HepG2 (cell line): Measurements from ENCODE around the gene GRB7. TPM values are rescaled to one million over a fixed set of nuclear protein-coding genes. Genes with fewer than 3 reads are reported as not detected.

ENCODE experiments used
- CREM ChIP-seq, 2 experiments: sonication (generic) in 1 of 2; formaldehyde crosslinking in 1 of 2; IDR thresholded peaks; 2 replicates each; pipeline versions ENCODE4 v1.4.0 to v1.6.1; 2016 to 2020; ENCODE audit warnings: antibody characterized with exemption in 1 of 2, mild to moderate bottlenecking in 1 of 2, missing genetic modification reagents in 1 of 2
- CSRNP2 ChIP-seq: sonication (generic); formaldehyde crosslinking; conservative IDR thresholded peaks from 2 replicates; pipeline ENCODE4 v1.8.0; 2022; ENCODE audit warnings: low read depth, missing genetic modification reagents
- DBP ChIP-seq: sonication (generic); formaldehyde crosslinking; IDR thresholded peaks from 2 replicates; pipeline ENCODE4 v1.4.0; 2020; ENCODE audit warnings: missing genetic modification reagents; ENCODE audit errors: not compliant biosample characterization
- ESRRA ChIP-seq: sonication (generic); formaldehyde crosslinking; IDR thresholded peaks from 2 replicates; pipeline ENCODE4 v1.5.1; 2020; ENCODE audit warnings: mild to moderate bottlenecking, low read depth, missing genetic modification reagents
- FOXK2 ChIP-seq: fragments of 450-650 bp; IDR thresholded peaks from 2 replicates; pipeline ENCODE4 v1.6.1; 2016
- KDM1A ChIP-seq: IDR thresholded peaks from 2 replicates; pipeline ENCODE4 v1.6.1; 2016; ENCODE audit warnings: missing compliant biosample characterization
- KDM5A ChIP-seq: fragments of 200-600 bp; sonication (generic); IDR thresholded peaks from 2 replicates; pipeline ENCODE4 v1.7.0; 2018; ENCODE audit warnings: antibody characterized with exemption, mild to moderate bottlenecking, low read length, borderline replicate concordance
- MAFG ChIP-seq: sonication (generic); formaldehyde crosslinking; IDR thresholded peaks from 2 replicates; pipeline ENCODE4 v1.5.1; 2020; ENCODE audit warnings: mild to moderate bottlenecking, missing genetic modification reagents
- NFAT5 ChIP-seq: sonication (generic); formaldehyde crosslinking; IDR thresholded peaks from 2 replicates; pipeline ENCODE4 v1.4.0; 2020; ENCODE audit warnings: missing genetic modification reagents
- NR2F6 ChIP-seq, 2 experiments: IDR thresholded peaks; 2 replicates each; pipeline ENCODE4 v1.6.1; 2016; ENCODE audit warnings: antibody characterized with exemption in 1 of 2, mild to moderate bottlenecking in 1 of 2
- PAX8 ChIP-seq: sonication (generic); formaldehyde crosslinking; IDR thresholded peaks from 2 replicates; pipeline ENCODE4 v1.8.0; 2022; ENCODE audit warnings: mild to moderate bottlenecking, missing genetic modification reagents, borderline replicate concordance
- PHF5A ChIP-seq: IDR thresholded peaks from one replicate; pipeline ENCODE4 v1.6.1; 2018; ENCODE audit warnings: low read depth, missing genetic modification reagents; ENCODE audit not compliant: unreplicated experiment
- SAFB2 ChIP-seq: sonication (generic); formaldehyde crosslinking; IDR thresholded peaks from 2 replicates; pipeline ENCODE4 v1.5.1; 2020; ENCODE audit warnings: missing genetic modification reagents, low read depth, mild to moderate bottlenecking, borderline replicate concordance
- SIX1 ChIP-seq: sonication (generic); formaldehyde crosslinking; IDR thresholded peaks from 2 replicates; pipeline ENCODE4 v1.4.0; 2020; ENCODE audit warnings: missing genetic modification reagents, borderline replicate concordance
- SMARCE1 ChIP-seq: fragments of 450-650 bp; IDR thresholded peaks from 2 replicates; pipeline ENCODE4 v1.6.1; 2017; ENCODE audit warnings: borderline replicate concordance
- WIZ ChIP-seq: sonication (generic); formaldehyde crosslinking; IDR thresholded peaks from 2 replicates; pipeline ENCODE4 v1.5.1; 2020; ENCODE audit warnings: mild to moderate bottlenecking, missing genetic modification reagents
- ZBTB2 ChIP-seq: sonication (generic); formaldehyde crosslinking; IDR thresholded peaks from 2 replicates; pipeline ENCODE4 v1.8.0; 2022; ENCODE audit warnings: low read depth, missing genetic modification reagents
- ZFP36L2 ChIP-seq: sonication (generic); formaldehyde crosslinking; IDR thresholded peaks from 2 replicates; pipeline ENCODE4 v1.4.0; 2020; ENCODE audit warnings: missing genetic modification reagents
- ZNF510 ChIP-seq: sonication (generic); formaldehyde crosslinking; IDR thresholded peaks from 2 replicates; pipeline ENCODE4 v1.4.0; 2020; ENCODE audit warnings: low read depth, mild to moderate bottlenecking, missing genetic modification reagents
- ZNF710 ChIP-seq: sonication (generic); formaldehyde crosslinking; IDR thresholded peaks from 2 replicates; pipeline ENCODE4 v1.5.0; 2020; ENCODE audit warnings: mild to moderate bottlenecking, missing genetic modification reagents, borderline replicate concordance
- polyA plus RNA-seq, 8 experiments: library from polyadenylated mRNA; depleted of rRNA in 3 of 8; stranded (reverse) in 7 of 8; unstranded in 1 of 8; fragments of >200 nt; fragmentation: Illumina TruSeq in 4 of 8; extraction: Trizol in 4 of 8; gene quantifications; 2 replicates each; pipeline versions ENCODE4 v1.2.1 to v1.2.3, GENCODE V29; 2011 to 2016; ENCODE audit warnings: low read depth in 4 of 8, missing spikeins in 1 of 8, mixed read lengths in 1 of 8; ENCODE audit not compliant: insufficient read depth in 1 of 8
- total RNA-seq, 5 experiments: library from RNA; depleted of rRNA; stranded (reverse); fragments of >200 nt; fragmentation: Illumina TruSeq; extraction: Trizol; gene quantifications; 2 replicates each; pipeline ENCODE4 v1.2.3, GENCODE V29; 2016; ENCODE audit warnings: low read depth in 1 of 5

Gene GRB7
- total and polyA plus RNA-seq, 2 of the 13 experiments (the other 11 are each of a cell fraction or from before 2014, with no cell fraction given), result 60.2 to 77.7 TPM

- TF ChIP-seq NFAT5 (CRISPR knock-in tag), result no peak
- TF ChIP-seq SIX1 (CRISPR knock-in tag), result no peak
- no peak for TF ChIP-seq CREM (IDR thresholded peaks at IDR 0.05)
- TF ChIP-seq CREM (CRISPR knock-in tag; IDR thresholded peaks at IDR 0.05), result no peak
- TF ChIP-seq ZNF510 (CRISPR knock-in tag), result no peak
- TF ChIP-seq ESRRA, result no peak
- TF ChIP-seq SMARCE1, result no peak
- TF ChIP-seq FOXK2, result no peak
- no peak for TF ChIP-seq ZNF710 (CRISPR knock-in tag)
- no peak for TF ChIP-seq PAX8 (CRISPR knock-in tag)
- no peak for TF ChIP-seq ZFP36L2
- TF ChIP-seq SAFB2 (CRISPR knock-in tag), result no peak
- no peak for TF ChIP-seq PHF5A (CRISPR knock-in tag)
- TF ChIP-seq WIZ, result no peak
- TF ChIP-seq KDM5A, result no peak
- no peak for TF ChIP-seq NR2F6 (IDR thresholded peaks at IDR 0.05)
- TF ChIP-seq NR2F6 (CRISPR knock-in tag; IDR thresholded peaks at IDR 0.05), result no peak
- no peak for TF ChIP-seq MAFG (CRISPR knock-in tag)
- TF ChIP-seq ZBTB2 (CRISPR knock-in tag), result no peak; the same call in 1 of the 2 replicates
- TF ChIP-seq KDM1A, result no peak
- TF ChIP-seq CSRNP2, result no peak
- TF ChIP-seq DBP, result no peak
Observed at GRCh38 chr17:39699818-39700147, 38.0 kb upstream of the GRB7 start, which contains the start of gene ERBB2 (continued).
